MM.1S (cell line): ENCODE measurements around the gene NR1D2.

Source experiments
- EZH2phosphoT487 ChIP-seq: fragments of 300-600 bp; sonication (generic); IDR thresholded peaks from 2 replicates; pipeline ENCODE4 v1.6.1; 2018; ENCODE audit warnings: antibody characterized with exemption, low read length
- TF ChIP-seq, protein P1 (sequence below): fragments of 300-600 bp; sonication (generic); IDR thresholded peaks from 2 replicates; pipeline ENCODE4 v1.5.1; 2016; ENCODE audit warnings: antibody characterized with exemption, low read length, mixed read lengths

DNA sequence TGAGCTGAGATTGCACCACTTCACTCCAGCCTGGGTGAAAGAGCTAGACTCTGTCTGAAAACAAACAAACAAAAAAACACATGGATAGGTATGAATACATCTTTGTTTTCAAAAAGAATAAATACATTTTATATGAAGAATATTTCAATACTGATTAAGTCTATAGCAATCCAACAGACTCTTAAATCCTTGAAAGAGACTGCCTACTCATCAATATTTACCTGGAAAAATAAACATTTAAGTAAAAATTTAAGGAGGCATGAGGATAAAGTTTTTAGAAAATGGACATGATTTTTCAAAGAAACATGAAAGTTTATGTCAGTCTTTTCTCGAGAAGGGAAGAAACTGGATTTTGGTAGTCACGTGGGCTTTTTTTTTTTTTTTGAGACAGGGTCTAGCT lies 33.7 kb upstream of the NR1D2 start:
- TF ChIP-seq, protein P1, sequence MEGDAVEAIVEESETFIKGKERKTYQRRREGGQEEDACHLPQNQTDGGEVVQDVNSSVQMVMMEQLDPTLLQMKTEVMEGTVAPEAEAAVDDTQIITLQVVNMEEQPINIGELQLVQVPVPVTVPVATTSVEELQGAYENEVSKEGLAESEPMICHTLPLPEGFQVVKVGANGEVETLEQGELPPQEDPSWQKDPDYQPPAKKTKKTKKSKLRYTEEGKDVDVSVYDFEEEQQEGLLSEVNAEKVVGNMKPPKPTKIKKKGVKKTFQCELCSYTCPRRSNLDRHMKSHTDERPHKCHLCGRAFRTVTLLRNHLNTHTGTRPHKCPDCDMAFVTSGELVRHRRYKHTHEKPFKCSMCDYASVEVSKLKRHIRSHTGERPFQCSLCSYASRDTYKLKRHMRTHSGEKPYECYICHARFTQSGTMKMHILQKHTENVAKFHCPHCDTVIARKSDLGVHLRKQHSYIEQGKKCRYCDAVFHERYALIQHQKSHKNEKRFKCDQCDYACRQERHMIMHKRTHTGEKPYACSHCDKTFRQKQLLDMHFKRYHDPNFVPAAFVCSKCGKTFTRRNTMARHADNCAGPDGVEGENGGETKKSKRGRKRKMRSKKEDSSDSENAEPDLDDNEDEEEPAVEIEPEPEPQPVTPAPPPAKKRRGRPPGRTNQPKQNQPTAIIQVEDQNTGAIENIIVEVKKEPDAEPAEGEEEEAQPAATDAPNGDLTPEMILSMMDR, result no peak
- no peak for TF ChIP-seq EZH2phosphoT487
